Left ventricle myocardium inferior (tissue), 1 donor: Measurements from ENCODE around the gene EHD2. TPM values are rescaled to one million over a fixed set of nuclear protein-coding genes. Genes with fewer than 3 reads are reported as not detected.

Experiments used
- DNase-seq: peaks from one replicate; pipeline ENCODE4 v3.0.0-alpha.2; 2020
- H3K27ac ChIP-seq: fragments of 200-600 bp; replicated peaks from 2 replicates; pipeline ENCODE4 v1.8.0; 2021
- H3K27me3 ChIP-seq: fragments of 200-600 bp; 2 replicates; pipeline ENCODE4 v1.8.0; 2021; ENCODE audit warnings: low read depth
- H3K36me3 ChIP-seq: fragments of 200-600 bp; 2 replicates; pipeline ENCODE4 v1.8.0; 2021
- H3K4me1 ChIP-seq: fragments of 200-600 bp; 2 replicates; pipeline ENCODE4 v1.8.0; 2021
- H3K4me3 ChIP-seq: fragments of 200-600 bp; 2 replicates; pipeline ENCODE4 v1.8.0; 2021; ENCODE audit warnings: mild to moderate bottlenecking, moderate library complexity
- H3K9me3 ChIP-seq: fragments of 200-600 bp; replicated peaks from 2 replicates; pipeline ENCODE4 v1.8.0; 2021
- intact Hi-C: fragments of 100-400 bp; cut with micrococcal nuclease; formaldehyde crosslinking; loops from one replicate; pipeline ENCODE4 v1.11.0; 2022
- total RNA-seq: library from RNA; stranded (reverse); fragmentation: NEBNext Ultra II Directional; extraction: Animal tissue kit (Norgen Biotek cat#: 25700); gene quantifications from one replicate; pipeline ENCODE4 v1.2.1, GENCODE V29; 2021
- TF ChIP-seq, protein P1 (sequence below): fragments of 200-600 bp; IDR thresholded peaks from 2 replicates; pipeline ENCODE4 v1.8.0; 2021; ENCODE audit warnings: antibody characterized with exemption, mild to moderate bottlenecking, borderline replicate concordance
- donor health status: DM: no; HTN: yes; CAD: no; lungs with severe emphysema.

The EHD2 gene
- total RNA-seq, 1 donor from 2014 or later, result 48.2 TPM

- intact Hi-C loops, result no loop called here
Observed at GRCh38 chr19:47679251-47679900, 33.8 kb upstream of the EHD2 start.

DNA sequence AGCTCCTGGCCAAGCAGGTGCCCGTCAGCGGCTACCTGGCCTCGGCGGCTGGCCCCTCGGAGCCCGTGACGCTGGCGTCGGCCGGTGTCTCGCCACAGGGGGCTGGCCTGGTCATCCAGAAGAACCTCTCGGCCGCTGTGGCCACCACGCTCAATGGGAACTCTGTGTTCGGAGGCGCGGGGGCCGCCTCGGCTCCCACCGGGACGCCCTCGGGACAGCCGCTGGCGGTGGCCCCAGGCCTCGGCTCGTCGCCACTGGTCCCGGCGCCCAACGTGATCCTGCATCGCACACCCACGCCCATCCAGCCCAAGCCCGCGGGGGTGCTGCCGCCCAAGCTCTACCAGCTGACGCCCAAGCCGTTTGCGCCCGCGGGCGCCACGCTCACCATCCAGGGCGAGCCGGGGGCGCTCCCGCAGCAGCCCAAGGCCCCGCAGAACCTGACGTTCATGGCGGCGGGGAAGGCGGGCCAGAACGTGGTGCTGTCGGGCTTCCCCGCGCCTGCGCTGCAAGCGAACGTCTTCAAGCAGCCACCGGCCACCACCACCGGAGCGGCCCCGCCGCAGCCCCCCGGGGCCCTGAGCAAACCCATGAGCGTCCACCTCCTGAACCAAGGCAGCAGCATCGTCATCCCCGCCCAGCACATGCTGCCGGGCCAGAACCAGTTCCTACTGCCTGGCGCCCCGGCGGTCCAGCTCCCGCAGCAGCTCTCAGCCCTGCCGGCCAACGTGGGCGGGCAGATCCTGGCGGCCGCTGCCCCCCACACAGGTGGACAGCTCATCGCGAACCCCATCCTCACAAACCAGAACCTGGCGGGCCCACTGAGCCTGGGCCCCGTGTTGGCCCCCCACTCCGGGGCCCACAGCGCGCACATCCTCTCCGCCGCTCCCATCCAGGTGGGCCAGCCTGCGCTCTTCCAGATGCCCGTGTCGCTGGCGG lies 33.0 kb upstream of the EHD2 start:
- TF ChIP-seq, protein P1, sequence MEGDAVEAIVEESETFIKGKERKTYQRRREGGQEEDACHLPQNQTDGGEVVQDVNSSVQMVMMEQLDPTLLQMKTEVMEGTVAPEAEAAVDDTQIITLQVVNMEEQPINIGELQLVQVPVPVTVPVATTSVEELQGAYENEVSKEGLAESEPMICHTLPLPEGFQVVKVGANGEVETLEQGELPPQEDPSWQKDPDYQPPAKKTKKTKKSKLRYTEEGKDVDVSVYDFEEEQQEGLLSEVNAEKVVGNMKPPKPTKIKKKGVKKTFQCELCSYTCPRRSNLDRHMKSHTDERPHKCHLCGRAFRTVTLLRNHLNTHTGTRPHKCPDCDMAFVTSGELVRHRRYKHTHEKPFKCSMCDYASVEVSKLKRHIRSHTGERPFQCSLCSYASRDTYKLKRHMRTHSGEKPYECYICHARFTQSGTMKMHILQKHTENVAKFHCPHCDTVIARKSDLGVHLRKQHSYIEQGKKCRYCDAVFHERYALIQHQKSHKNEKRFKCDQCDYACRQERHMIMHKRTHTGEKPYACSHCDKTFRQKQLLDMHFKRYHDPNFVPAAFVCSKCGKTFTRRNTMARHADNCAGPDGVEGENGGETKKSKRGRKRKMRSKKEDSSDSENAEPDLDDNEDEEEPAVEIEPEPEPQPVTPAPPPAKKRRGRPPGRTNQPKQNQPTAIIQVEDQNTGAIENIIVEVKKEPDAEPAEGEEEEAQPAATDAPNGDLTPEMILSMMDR, result no peak
- H3K4me1 ChIP-seq, result no peaks in the 10 kb centered on the region
- no peak overlapping the region for H3K4me3 ChIP-seq
- intact Hi-C loops, result no loop called here
- no peak overlapping the region for H3K27ac ChIP-seq
- H3K27me3 ChIP-seq, result no peaks in the 10 kb centered on the region
- no peak for DNase-seq
- no peaks in the 10 kb centered on the region for H3K9me3 ChIP-seq
- H3K36me3 ChIP-seq, result peaks cover 59% of the 10 kb centered on the region

More at GRCh38 chr19:47679251-47679900, 33.8 kb upstream of the EHD2 start:
- no peaks in the 10 kb centered on the region for H3K9me3 ChIP-seq
- H3K27me3 ChIP-seq, result no peaks in the 10 kb centered on the region
- H3K4me3 ChIP-seq, result no peak overlapping the region
- no peak for DNase-seq
- H3K27ac ChIP-seq, result no peak overlapping the region
- H3K4me1 ChIP-seq, result no peaks in the 10 kb centered on the region
- H3K36me3 ChIP-seq, result peaks cover 64% of the 10 kb centered on the region
- TF ChIP-seq, protein P1, result no peak

DNA sequence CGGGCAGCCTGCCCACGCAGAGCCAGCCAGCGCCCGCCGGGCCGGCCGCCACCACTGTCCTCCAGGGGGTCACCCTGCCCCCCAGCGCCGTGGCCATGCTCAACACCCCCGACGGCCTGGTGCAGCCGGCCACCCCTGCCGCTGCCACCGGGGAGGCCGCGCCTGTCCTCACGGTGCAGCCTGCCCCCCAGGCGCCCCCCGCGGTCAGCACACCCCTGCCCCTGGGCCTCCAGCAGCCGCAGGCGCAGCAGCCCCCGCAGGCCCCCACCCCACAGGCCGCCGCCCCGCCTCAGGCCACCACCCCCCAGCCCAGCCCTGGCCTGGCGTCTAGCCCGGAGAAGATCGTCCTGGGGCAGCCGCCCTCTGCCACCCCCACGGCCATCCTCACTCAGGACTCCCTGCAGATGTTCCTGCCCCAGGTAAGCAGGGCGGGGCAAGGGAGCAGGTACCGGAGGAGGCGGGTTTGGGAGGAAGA lies 32.3 kb upstream of the EHD2 start:
- no peak for DNase-seq
- peaks cover 52% of the 10 kb centered on the region for H3K36me3 ChIP-seq
- H3K27me3 ChIP-seq, result no peaks in the 10 kb centered on the region
- H3K27ac ChIP-seq, result peak overlapping the region; percentile 36
- TF ChIP-seq, protein P1, result no peak
- H3K4me3 ChIP-seq, result no peak overlapping the region
- no peaks in the 10 kb centered on the region for H3K4me1 ChIP-seq
- intact Hi-C loops, result no loop called here
- H3K9me3 ChIP-seq, result no peaks in the 10 kb centered on the region

DNA sequence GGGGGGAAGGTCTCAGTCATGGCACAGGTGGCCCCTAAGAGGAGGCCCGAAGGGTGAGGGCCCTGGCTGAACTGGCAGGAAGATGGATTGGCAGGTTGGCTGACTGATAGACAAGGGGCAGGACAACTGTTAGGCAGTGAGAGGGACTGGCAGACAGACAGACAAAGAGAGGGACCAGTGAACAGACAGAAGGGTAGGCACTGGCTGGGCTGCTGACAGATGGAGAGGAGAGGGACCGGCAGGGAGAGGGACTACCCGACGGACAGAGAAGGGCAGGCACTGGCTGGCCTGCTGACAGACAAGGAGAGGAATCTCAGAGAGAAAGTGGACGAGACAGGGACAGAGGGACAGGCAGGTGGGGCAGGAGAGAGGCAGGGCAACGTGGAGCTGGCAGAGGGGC lies 31.8 kb upstream of the EHD2 start:
- H3K27me3 ChIP-seq, result no peaks in the 10 kb centered on the region
- peaks cover 52% of the 10 kb centered on the region for H3K36me3 ChIP-seq
- intact Hi-C loops, result no loop called here
- no peaks in the 10 kb centered on the region for H3K9me3 ChIP-seq
- no peak for DNase-seq
- no peak overlapping the region for H3K4me3 ChIP-seq
- TF ChIP-seq, protein P1, result no peak
- no peaks in the 10 kb centered on the region for H3K4me1 ChIP-seq
- peak overlapping the region; percentile 36 for H3K27ac ChIP-seq

DNA sequence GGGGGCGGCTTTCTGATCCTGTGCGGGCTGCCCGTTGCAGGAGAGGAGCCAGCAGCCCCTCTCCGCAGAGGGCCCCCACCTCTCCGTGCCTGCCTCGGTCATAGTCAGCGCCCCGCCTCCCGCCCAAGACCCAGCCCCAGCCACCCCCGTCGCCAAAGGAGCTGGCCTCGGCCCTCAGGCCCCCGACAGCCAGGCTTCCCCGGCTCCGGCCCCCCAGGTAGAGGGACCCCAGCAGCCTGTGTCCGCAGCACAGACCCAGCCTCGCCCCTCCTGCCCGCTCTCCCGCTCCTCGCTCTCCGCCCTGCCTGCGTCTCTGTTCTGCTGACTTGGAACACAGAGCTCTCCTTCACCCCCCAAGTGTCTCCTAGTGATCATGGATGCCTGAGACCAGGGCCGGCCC lies 31.3 kb upstream of the EHD2 start:
- H3K36me3 ChIP-seq, result peaks cover 52% of the 10 kb centered on the region
- DNase-seq, result no peak
- H3K4me1 ChIP-seq, result no peaks in the 10 kb centered on the region
- intact Hi-C loops, result no loop called here
- no peaks in the 10 kb centered on the region for H3K27me3 ChIP-seq
- no peak overlapping the region for H3K4me3 ChIP-seq
- peak overlapping the region; percentile 36 for H3K27ac ChIP-seq
- no peaks in the 10 kb centered on the region for H3K9me3 ChIP-seq
- TF ChIP-seq, protein P1, result no peak
